ENCODE data around the gene DENND5B. TPM values are rescaled to one million over a fixed set of nuclear protein-coding genes. Genes with fewer than 3 reads are reported as not detected.

Gene DENND5B
- total and polyA plus RNA-seq, 2 of the 4 experiments (the other 2 are of a cell fraction) = 5.5 to 13.4 TPM

DNA sequence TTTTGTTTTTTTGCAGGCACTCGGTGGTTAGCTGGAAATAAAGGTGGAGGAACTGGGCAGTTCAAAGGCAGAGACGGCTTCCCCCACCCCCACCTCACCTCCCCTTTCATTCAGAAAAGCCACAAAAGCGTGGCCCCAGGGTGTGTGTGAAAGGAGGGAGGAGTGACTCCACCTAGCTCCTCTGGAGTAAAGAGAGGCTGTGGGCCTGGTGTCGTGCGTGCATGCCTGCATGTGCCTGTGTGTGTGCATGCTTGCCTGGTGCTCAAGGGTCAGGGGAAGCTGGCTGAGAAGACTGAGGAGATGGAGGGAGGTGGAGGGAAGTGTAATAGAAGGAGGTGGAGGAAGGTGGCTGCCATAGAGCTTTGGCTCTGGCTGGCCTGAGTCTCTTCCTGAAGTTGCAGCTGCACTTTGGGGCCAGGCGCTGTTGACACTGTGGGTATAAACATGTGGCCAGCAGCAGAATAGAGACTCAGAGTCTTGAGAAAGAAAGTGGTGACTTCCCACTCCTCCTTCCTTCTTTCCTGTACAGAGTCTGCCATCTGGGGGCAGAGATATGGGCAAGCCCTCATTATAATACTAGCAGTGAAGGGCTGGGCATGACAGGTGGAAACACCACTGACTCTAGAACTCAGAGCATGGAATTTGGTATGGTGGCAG, 228.0 kb downstream of the DENND5B start:
- H3K4me1 ChIP-seq (ENCODE audit: control insufficient read depth, insufficient read depth, low read length) = peaks cover 2% of the 10 kb centered on the region; the same call in 1 of the 2 replicates
- H2AK9ac ChIP-seq (replicated peaks; ENCODE audit: low read depth, low read length, poor library complexity) = no peak overlapping the region
- H2AK5ac ChIP-seq (ENCODE audit: low read depth, low read length) = no peak overlapping the region
- H4K8ac ChIP-seq (ENCODE audit: low read depth in 2 of 2, low read length in 2 of 2) = no peak overlapping the region
- H3K9me3 ChIP-seq (ENCODE audit: control insufficient read depth, insufficient read depth, low read length) = no peaks in the 10 kb centered on the region
- ChIA-PET CTCF (interaction anchor here (1.2 kb wide), 2 partner anchors 40 to 275 kb away, joined by 3 read pairs; no protein-coding TSS in a partner anchor), POLR2A (ENCODE audit: unreplicated experiment) (no interaction called here)
- no peak for DNase-seq
- no peak overlapping the region for H3K14ac ChIP-seq (replicated peaks; ENCODE audit: low read depth, low read length)
- WGBS, 2 experiments (ENCODE audit: extremely low coverage in 2 of 2, insufficient read length in 1 of 2) = no CpG with 5 or more reads among the region's 6 CpGs
- H4K20me1 ChIP-seq (ENCODE audit: insufficient read depth, low read length) = no peaks in the 10 kb centered on the region
- no peak overlapping the region for H3K56ac ChIP-seq (ENCODE audit: extremely low read depth, insufficient read depth, low read length)
- no peak overlapping the region for H4K91ac ChIP-seq (ENCODE audit: insufficient read depth, low read depth, low read length)
- no peaks in the 10 kb centered on the region for H3K36me3 ChIP-seq (ENCODE audit: control insufficient read depth, insufficient read depth, low read length)
- no peak overlapping the region for H2BK20ac ChIP-seq (ENCODE audit: low read depth, low read length)
- dilution Hi-C loops (cut with HindIII; ENCODE audit: low sequenced_read_pairs, unreplicated experiment) = no loop called here
- intact Hi-C loops (cut with micrococcal nuclease) = no loop called here
- H3K4me3 ChIP-seq (ENCODE audit: insufficient read depth, low read depth, low read length) = no peak overlapping the region
- no peak overlapping the region for H4K5ac ChIP-seq (ENCODE audit: low read depth, low read length)
- H3K9ac ChIP-seq (ENCODE audit: low read depth, low read length) = no peak overlapping the region
- H3K18ac ChIP-seq (ENCODE audit: low read depth, low read length) = no peak overlapping the region
- no peak overlapping the region for H2BK120ac ChIP-seq (ENCODE audit: low read depth, low read length)
- TF ChIP-seq, protein P1, sequence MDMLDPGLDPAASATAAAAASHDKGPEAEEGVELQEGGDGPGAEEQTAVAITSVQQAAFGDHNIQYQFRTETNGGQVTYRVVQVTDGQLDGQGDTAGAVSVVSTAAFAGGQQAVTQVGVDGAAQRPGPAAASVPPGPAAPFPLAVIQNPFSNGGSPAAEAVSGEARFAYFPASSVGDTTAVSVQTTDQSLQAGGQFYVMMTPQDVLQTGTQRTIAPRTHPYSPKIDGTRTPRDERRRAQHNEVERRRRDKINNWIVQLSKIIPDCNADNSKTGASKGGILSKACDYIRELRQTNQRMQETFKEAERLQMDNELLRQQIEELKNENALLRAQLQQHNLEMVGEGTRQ (IDR thresholded peaks at IDR 0.05; ENCODE audit: low read depth, low read length) = no peak
- TF ChIP-seq MAZ (IDR thresholded peaks at IDR 0.05; ENCODE audit: borderline replicate concordance, low read depth, low read length) (no peak), POLR2A (IDR thresholded peaks at IDR 0.05; ENCODE audit: low read depth, low read length) (no peak), CEBPB (IDR thresholded peaks at IDR 0.05; ENCODE audit: low read depth, low read length) (no peak), SMC3 (IDR thresholded peaks at IDR 0.05; ENCODE audit: low read depth, low read length) (no peak), CHD1 (IDR thresholded peaks at IDR 0.05; ENCODE audit: low read depth, low read length) (no peak), MAFK (IDR thresholded peaks at IDR 0.05; ENCODE audit: low read depth, low read length) (no peak), RCOR1 (IDR thresholded peaks at IDR 0.05; ENCODE audit: insufficient replicate concordance, low read length) (no peak), NFE2L2 (IDR thresholded peaks at IDR 0.05; ENCODE audit: low read depth, low read length) (no peak), FOS (IDR thresholded peaks at IDR 0.05; ENCODE audit: low read depth, low read length) (no peak)
- TF ChIP-seq, protein P2, sequence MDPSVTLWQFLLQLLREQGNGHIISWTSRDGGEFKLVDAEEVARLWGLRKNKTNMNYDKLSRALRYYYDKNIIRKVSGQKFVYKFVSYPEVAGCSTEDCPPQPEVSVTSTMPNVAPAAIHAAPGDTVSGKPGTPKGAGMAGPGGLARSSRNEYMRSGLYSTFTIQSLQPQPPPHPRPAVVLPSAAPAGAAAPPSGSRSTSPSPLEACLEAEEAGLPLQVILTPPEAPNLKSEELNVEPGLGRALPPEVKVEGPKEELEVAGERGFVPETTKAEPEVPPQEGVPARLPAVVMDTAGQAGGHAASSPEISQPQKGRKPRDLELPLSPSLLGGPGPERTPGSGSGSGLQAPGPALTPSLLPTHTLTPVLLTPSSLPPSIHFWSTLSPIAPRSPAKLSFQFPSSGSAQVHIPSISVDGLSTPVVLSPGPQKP (IDR thresholded peaks at IDR 0.05; ENCODE audit: borderline replicate concordance, low read depth, low read length) = no peak
- peak; percentile 46 for ATAC-seq (ENCODE audit: low read depth)
- H3K79me1 ChIP-seq (ENCODE audit: low read depth in 1 of 2, low read length in 2 of 2) = no peaks in the 10 kb centered on the region
- no peak overlapping the region for H3K27ac ChIP-seq (ENCODE audit: insufficient read depth, low read length)
- H2BK15ac ChIP-seq (ENCODE audit: low read depth, low read length) = no peak overlapping the region
- H3K4me2 ChIP-seq (ENCODE audit: low read depth, low read length) = peak overlapping the region; percentile 25; the same call in 1 of the 2 replicates
- no peak overlapping the region for H3K23ac ChIP-seq (ENCODE audit: low read depth, low read length)
- peak overlapping the region; percentile 79 for H2AFZ ChIP-seq (replicated peaks; ENCODE audit: low read length, poor library complexity)
- H3K4ac ChIP-seq (ENCODE audit: low read depth, low read length) = no peak overlapping the region
- no peaks in the 10 kb centered on the region for H3K9me1 ChIP-seq (ENCODE audit: insufficient read depth, low read length)
- BruUV-seq (replicated peaks) = no TSS peak
- no peak overlapping the region for H2BK5ac ChIP-seq (ENCODE audit: low read depth, low read length, poor library complexity, severe bottlenecking)
- in situ Hi-C loops (cut with MboI; ENCODE audit: low sequenced_read_pairs) = no loop called here
- no peaks in the 10 kb centered on the region for H3K27me3 ChIP-seq (ENCODE audit: control insufficient read depth, insufficient read depth, low read length)

All from IMR-90 (cell line).